H1 (cell line): Measurements from ENCODE around the gene SNRPN. TPM values are rescaled to one million over a fixed set of nuclear protein-coding genes. Genes with fewer than 3 reads are reported as not detected.

Source experiments
- BACH1 ChIP-seq: IDR thresholded peaks from 2 replicates; pipeline ENCODE4 v1.6.1; 2012; ENCODE audit warnings: low read length, improper control_type of control experiment
- BCL11A ChIP-seq, 2 experiments: IDR thresholded peaks; one replicate each; pipeline ENCODE4 v1.6.1; 2011; ENCODE audit warnings: low read depth in 2 of 2, low read length in 2 of 2, mild to moderate bottlenecking in 2 of 2
- CHD7 ChIP-seq: fragments of 300-600 bp; sonication (generic); IDR thresholded peaks from 2 replicates; pipeline ENCODE4 v1.7.1; 2012; ENCODE audit warnings: low read length, moderate library complexity, mild to moderate bottlenecking, inconsistent platforms; ENCODE audit not compliant: insufficient replicate concordance
- CREB1 ChIP-seq: IDR thresholded peaks from 2 replicates; pipeline ENCODE4 v1.6.1; 2012; ENCODE audit warnings: inconsistent platforms
- GTF2F1 ChIP-seq: IDR thresholded peaks from 2 replicates; pipeline ENCODE4 v1.6.1; 2012; ENCODE audit warnings: low read depth, low read length, improper control_type of control experiment, borderline replicate concordance
- PHF8 ChIP-seq: fragments of 200-600 bp; sonication (generic); conservative IDR thresholded peaks from 2 replicates; pipeline ENCODE4 v1.7.1; 2012; ENCODE audit warnings: low read depth, mild to moderate bottlenecking, inconsistent platforms, low read length, moderate library complexity
- RBBP5 ChIP-seq: IDR thresholded peaks from 2 replicates; pipeline ENCODE4 v1.7.1; 2012; ENCODE audit warnings: low read depth, mild to moderate bottlenecking, inconsistent platforms, low read length, moderate library complexity, borderline replicate concordance
- SAP30 ChIP-seq: fragments of 300-600 bp; sonication (generic); IDR thresholded peaks from 2 replicates; pipeline ENCODE4 v1.7.1; 2012; ENCODE audit warnings: low read length, moderate library complexity, mild to moderate bottlenecking, inconsistent platforms; ENCODE audit not compliant: insufficient read depth, insufficient replicate concordance
- SIX5 ChIP-seq: IDR thresholded peaks from 2 replicates; pipeline ENCODE4 v1.6.1; 2011; ENCODE audit warnings: mild to moderate bottlenecking, low read depth, low read length
- SP4 ChIP-seq: IDR thresholded peaks from 2 replicates; pipeline ENCODE4 v1.6.1; 2012; ENCODE audit warnings: low read length, inconsistent platforms
- polyA plus RNA-seq, 7 experiments: library from polyadenylated mRNA; depleted of rRNA in 3 of 7; stranded (reverse) in 5 of 7; unstranded in 2 of 7; fragments of >200 nt in 5 of 7; fragments of 200-250 nt in 2 of 7; gene quantifications; 1 replicate in 5 of 7; 2 replicates in 1 of 7; 4 replicates in 1 of 7; pipeline versions ENCODE4 v1.2.1 to v1.2.3, GENCODE V29; 2011 to 2013; ENCODE audit warnings: missing spikeins in 2 of 7, mixed read lengths in 2 of 7
- total RNA-seq: library from RNA; stranded (reverse); fragmentation: NEBNext Ultra II Directional; extraction: Animal tissue kit (Norgen Biotek cat#: 25700); gene quantifications from 2 replicates; pipeline ENCODE4 v1.2.1, GENCODE V29; 2021
- TF ChIP-seq, protein P1 (sequence below): IDR thresholded peaks from 2 replicates; pipeline ENCODE4 v1.6.1; 2012; ENCODE audit warnings: low read length, inconsistent platforms

Gene SNRPN
- total and polyA plus RNA-seq, 2 of the 8 experiments (the other 6 are each of a cell fraction or from before 2014, with no cell fraction given), result 905 to 1,396 TPM

DNA sequence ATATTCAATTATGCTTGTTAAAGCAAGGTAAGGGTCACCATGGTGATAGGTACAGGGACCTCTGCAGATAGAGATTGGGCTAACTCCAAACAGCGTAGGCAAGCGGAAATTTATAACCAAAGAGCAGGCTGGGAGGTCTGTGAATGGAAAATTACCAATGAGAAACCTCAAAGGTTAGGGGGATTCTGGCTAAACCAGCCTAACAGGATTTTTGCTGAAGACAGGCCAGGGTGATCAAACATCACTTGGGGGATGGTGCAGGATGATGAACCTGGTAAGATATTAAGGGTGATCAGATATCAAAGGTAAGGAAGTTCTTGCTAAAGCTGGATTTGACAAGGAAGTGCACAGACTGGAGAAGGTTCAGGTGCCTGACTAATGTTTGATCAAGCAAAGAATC is 35.3 kb upstream of the SNRPN start (continued):
- TF ChIP-seq CHD7 (no peak), SP4 (no peak), BCL11A (IDR thresholded peaks at IDR 0.05; ENCODE audit: low read depth in 2 of 2, low read length in 2 of 2) (peak; percentile 60 to 67), GTF2F1 (no peak), RBBP5 (peak; percentile 88), BACH1 (no peak), PHF8 (no peak), SIX5 (no peak), SAP30 (no peak), CREB1 (no peak)
- TF ChIP-seq, protein P1, sequence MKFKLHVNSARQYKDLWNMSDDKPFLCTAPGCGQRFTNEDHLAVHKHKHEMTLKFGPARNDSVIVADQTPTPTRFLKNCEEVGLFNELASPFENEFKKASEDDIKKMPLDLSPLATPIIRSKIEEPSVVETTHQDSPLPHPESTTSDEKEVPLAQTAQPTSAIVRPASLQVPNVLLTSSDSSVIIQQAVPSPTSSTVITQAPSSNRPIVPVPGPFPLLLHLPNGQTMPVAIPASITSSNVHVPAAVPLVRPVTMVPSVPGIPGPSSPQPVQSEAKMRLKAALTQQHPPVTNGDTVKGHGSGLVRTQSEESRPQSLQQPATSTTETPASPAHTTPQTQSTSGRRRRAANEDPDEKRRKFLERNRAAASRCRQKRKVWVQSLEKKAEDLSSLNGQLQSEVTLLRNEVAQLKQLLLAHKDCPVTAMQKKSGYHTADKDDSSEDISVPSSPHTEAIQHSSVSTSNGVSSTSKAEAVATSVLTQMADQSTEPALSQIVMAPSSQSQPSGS, result no peak
